Smooth muscle cell of the brain vasculature (primary cell): ENCODE measurements around the gene TRPC4AP.
"Not testable (repeated sequence)": the region's sequence is repeated elsewhere in the genome, so short reads cannot be mapped to it uniquely, and the experiment has no call there.

Experiments used
- DNase-seq: peaks from one replicate; pipeline ENCODE4 v3.0.0-alpha.2; 2012; ENCODE audit warnings: low read depth, low spot score

Gene TRPC4AP, protein sequence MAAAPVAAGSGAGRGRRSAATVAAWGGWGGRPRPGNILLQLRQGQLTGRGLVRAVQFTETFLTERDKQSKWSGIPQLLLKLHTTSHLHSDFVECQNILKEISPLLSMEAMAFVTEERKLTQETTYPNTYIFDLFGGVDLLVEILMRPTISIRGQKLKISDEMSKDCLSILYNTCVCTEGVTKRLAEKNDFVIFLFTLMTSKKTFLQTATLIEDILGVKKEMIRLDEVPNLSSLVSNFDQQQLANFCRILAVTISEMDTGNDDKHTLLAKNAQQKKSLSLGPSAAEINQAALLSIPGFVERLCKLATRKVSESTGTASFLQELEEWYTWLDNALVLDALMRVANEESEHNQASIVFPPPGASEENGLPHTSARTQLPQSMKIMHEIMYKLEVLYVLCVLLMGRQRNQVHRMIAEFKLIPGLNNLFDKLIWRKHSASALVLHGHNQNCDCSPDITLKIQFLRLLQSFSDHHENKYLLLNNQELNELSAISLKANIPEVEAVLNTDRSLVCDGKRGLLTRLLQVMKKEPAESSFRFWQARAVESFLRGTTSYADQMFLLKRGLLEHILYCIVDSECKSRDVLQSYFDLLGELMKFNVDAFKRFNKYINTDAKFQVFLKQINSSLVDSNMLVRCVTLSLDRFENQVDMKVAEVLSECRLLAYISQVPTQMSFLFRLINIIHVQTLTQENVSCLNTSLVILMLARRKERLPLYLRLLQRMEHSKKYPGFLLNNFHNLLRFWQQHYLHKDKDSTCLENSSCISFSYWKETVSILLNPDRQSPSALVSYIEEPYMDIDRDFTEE

DNA sequence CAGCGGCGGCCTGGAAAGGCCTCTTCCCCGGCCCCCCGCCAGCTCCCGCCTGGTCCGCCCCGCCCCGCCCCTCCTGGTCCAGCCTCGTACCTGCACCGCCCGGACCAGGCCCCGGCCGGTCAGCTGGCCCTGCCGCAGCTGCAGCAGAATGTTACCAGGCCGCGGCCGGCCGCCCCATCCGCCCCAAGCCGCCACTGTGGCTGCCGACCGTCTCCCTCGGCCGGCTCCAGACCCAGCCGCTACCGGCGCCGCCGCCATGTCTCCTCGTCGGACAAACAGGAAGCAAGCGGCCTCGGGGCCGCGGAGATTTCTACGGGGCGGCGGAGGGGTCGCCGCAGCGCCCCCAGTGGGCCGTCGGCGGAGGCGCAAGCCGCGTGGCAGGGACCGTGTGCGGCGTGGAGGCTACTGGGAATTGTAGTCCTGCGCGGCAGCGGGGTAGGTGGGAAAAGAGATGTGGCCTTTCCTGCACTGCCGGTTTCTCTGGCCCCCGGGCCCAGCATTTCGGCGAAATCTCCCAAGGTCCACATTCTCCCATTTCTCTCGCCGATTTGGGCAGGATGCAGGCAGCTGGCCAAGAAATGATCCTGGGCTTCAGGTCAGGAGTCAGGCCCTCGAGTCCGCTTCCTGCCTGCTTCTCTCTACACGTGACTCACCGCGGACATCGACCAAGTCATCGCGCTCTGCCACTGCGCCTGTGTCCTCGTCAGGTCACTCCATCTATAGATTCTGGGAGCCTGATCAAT is at the start of gene TRPC4AP:
TSS of gene TRPC4AP (minus strand) at position 284 of the 743 bp plus-strand sequence. CDS start at position 258, 26 bp downstream.
- peak; percentile 73 for DNase-seq

DNA sequence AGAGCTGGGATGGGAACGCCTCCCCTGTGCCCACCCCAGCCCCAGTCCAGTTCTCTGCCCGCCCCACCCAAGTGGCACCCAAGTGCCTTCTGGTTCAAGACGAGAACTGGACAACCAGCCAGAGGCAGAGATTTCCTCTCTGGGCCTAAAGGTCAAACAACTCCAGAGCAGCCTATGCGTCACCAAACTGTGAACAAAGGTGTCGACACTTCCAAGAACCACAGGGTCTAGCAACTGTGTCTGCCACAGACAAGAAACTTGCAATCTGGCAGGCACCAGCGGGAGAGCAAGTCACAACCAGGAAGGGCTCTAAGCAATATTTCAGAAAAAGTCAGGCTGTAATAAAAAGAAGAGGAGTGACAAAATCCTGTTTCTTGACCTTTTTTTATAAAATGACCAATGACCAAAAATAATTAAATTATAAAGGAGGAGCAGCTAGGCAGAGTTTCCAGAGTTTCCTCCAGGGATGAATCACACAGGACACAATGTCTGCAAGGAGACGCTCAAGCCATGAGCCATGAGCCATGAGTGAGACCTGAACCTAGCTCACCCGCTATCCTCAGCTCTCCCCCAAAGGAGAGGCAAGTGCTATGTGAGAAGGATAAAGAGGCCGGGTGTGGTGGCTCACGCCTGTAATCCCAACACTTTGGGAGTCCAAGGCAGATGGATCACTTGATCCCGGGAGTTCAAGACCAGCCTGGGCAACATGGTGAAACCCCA is 43.4 kb upstream of the TRPC4AP start:
- DNase-seq = no peak

DNA sequence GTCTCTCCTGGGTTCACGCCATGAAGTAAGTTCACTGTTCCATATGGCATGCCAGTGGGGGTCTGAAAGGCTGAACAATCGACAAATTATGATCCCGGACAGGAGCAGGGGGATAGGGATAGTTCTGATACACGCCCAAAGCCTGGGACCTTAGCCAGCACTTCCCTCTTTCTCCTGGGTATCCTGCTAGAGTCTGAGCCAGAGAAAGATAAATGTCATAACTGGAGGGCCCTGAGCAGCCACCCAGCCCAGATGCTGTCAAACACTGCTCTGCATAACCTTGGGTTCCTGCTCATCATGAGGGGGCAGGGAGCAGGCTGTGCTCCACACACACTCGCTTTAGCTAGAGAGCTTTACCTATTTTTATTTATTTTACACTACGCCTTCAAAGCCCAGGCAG is 42.3 kb upstream of the TRPC4AP start:
- no peak for DNase-seq

DNA sequence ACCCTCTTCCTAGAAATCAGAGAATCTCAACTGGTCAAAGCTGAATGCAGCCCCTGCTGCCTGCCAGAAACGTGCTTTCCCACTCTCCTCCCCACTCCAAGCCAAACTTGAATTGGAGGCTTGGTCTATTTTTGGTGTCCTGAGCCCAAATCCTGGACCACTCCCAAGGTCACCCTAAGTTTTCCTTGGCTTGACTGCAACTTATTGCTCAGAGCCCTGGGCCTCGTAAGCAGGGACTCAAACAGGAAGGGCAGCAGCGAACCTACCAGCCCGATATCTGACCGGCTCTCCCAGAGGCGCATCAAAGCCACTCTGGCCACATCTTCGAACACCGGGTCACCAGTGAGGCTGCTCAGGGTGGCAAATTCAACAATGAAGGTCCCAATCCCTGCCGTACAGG is 41.9 kb upstream of the TRPC4AP start:
- DNase-seq = no peak

DNA sequence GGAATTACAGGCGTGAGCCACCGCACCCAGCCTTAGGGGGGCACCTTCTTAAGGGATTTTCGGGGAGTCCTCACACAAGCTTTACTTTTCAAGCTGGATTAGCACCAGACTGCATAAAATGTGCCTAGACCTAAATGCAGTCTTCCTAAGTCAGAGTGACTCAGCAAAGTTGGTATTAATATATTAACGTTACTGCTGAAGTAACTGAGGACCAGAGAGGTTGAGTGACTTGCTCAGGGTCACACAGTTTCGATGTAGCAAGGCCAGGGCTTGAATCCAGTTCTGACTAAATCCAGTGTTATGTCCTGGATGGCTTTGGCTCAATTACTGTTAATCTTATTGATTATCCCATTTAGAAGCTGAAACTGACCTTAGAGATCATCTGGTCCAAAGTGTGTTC is 41.1 kb upstream of the TRPC4AP start:
- DNase-seq = no peak

DNA sequence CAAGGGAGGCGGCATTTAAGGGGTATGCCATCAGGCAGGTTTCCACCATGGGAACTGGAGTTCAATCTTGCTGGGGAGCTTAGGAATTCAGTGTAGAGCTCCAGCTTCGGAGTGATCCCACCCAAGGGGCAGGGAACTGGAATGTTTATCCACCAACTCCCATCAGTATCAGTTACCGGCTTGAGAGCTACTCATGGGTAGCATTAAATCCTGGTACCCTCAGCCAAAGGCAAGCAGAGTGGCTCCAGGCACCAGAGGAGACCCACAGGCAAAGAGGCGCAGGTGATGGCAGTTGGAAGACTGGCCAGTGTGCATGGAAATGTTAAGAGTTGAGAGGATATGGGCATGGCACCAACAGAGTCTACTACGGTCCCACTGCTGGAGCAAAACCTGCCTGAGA is 40.4 kb upstream of the TRPC4AP start:
- DNase-seq = no peak

DNA sequence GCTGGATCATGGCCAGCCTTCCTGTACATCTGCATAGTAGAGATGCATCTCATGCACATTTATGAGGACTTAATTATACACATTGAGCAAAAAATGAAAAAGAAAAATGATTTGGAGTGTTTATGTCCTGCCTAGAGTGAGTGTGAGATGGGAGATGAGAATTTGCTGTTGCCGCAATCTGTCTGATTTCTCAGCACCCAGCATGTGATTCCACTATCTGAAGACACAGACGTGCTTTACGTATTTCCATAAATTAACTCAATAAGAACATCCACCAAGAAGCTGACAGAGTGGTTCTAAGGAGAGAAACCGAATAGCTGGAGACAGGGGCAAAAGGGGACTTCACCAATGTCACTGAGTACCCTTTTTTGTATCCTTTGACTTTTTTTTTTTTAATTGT is 39.3 kb upstream of the TRPC4AP start:
- no peak for DNase-seq

DNA sequence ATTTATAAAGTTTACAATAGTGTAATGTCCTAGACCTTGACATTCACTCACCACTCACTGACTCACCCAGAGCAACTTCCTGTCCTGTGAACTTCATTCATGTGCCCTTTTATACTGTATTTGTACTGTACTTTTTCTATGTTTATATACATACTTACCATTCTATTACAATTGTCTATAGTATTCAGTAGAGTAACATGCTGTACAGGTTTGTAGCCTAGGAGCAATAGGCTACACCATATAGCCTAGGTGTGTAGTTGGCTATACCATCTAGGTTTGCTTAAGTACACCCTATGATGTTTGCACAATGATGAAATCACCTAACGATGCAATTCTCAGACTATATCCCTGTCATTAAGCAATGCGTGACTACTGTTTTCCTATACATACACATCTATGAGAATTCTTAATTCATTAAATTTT is 37.1 kb upstream of the TRPC4AP start:
- no peak for DNase-seq

DNA sequence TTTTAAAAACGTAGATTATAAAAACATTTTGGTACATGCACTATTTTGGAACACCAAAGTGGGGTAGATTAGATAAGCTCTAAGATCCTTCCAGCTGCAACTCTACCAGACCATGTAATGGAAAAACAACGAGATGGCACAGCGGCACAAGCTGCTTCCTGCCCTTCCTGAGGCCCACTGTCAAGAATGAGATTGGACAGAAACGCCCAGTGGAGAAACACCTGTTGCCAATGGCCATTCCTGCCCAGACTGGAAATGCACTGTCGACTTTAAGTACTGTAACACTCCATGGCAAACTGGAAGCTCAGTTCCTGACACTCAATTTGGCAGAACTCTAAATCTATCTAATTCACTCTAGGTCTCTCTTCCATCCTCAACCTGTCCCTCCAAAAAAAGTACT is 33.1 kb upstream of the TRPC4AP start:
- no peak for DNase-seq

DNA sequence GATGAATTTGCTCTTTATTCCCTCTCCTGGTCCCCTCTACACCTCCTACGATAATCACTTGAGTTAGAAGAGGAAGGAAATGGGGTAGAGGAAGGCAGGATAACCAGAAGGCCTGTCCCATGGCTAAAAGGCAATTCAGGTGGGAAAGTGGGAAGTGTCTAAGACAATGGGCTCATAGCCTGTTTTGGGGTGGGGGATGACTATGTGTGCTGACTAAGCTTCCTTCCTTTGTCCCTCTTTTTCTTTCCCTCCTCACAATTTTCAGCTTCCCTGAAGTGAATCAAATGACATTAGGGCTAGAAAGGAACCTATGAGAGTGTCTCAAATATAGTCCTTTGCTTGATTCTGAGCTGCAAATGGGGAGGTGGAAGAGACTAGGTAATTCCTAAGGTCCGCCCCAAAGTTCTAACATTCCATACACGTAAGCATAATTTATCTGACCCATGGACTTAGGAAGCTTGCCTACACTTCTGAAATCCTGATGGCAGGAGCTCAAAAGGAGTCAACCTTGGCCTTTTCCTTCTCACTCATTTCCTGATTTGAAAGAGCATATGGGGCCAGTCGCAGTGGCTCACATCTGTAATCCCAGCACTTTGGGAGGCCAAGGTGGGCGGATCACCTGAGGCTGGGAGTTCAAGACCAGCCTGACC is 30.3 kb upstream of the TRPC4AP start:
- no peak for DNase-seq

DNA sequence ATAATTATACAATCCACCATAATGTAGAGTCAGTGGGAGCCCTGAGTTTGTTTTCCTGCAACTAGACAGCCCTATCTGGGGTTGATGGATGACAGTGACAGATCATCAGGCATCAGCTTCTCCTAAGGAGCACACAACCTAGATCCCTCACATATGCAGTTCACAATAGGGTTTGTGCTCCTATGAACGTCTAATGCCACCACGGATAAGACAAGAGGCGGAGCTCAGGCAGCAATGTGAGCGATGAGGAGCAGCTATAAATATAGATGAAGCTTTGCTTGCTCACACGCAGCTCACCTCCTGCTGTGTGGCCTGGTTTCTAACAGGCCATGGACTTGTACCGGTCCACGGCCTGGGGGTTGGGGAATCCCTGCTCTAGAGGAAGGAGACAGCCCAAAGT is 28.6 kb upstream of the TRPC4AP start:
- DNase-seq = no peak

DNA sequence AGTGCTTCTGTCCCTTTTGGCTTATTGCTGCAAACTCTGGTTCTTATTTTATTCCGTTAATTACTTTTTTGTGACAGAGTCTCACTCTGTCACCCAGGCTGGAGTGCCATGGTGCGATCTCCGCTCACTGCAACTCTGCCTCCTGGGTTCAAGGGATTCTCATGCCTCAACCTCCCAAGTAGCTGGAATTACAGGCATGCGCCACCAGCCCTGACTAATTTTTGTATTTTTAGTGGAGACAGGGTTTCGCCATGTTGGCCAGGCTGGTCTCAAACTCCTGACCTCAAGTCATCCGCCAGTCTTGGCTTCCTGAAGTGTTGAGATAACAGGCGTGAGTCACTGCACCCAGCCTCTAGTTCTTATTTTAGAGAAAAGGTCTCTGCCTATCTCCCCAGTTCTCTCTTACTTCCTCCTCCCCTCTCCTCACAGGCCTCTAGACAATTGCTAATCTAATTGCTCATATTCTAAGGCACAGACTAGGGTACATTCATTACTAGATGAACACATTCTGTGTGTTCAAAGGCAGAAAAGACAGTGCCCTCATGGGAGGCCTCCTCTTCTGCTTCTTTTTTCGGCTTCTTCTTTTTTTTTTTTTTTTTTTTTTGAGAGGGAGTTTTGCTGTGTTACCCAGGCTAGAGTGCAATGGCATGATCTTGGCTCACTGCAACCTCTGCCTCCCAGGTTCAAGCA is 27.6 kb upstream of the TRPC4AP start:
- DNase-seq = no peak

DNA sequence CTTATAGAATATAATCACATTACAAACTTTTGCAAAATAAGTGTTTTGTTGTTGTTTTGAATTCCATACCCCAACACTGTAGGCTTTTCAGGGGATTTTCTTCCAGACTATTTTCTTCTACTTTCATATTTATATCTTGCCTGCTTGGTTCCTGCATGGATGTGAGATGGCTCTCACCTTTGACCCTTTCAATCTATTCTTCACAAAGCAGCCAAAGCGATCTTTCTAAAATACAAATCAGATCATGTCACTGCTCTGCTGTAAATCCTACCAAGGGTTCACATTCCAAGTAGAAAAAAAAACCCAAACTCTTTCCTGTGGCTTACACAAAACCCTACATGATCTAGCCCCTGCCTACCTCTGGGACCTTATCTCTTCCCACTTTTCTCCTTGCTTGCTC is 25.0 kb upstream of the TRPC4AP start:
- DNase-seq = no peak

DNA sequence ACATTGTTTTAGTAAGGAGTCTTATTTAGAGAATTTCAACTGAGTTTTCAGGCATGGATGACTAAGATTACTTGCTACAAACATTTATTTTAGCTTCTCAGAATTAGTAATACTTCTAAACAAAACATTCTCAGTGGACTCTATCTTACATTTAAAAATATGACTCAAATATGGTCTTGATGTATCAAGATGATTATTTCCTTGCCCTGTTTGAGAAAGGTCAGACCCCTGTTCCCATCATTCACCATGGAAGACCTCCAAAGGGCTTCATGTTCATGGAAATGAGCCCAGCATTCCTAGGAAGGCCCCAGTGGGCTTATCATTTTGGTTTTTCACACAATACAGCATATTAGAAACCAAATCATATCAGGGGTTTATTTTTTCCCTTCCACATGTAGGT is 24.6 kb upstream of the TRPC4AP start:
- DNase-seq = no peak

DNA sequence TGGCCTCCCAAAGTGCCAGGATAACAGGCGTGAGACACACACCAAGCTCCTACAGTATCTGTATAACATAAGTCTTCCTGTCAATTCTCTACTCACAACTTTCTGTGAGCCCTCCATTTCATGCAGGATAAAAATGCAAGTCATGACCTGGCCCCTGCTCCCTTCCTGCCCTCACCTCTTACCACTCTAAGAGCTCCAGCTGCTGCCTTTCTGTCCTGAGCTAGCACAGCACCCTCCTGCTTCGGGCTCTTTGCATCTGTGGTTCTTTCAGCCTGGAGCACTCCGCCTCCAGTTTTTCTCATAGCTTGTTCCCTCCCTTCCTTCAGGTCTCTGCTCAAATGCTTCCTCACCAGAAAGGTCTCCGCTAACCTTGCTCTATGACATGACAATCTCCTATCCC is 23.7 kb upstream of the TRPC4AP start:
- DNase-seq = no peak

DNA sequence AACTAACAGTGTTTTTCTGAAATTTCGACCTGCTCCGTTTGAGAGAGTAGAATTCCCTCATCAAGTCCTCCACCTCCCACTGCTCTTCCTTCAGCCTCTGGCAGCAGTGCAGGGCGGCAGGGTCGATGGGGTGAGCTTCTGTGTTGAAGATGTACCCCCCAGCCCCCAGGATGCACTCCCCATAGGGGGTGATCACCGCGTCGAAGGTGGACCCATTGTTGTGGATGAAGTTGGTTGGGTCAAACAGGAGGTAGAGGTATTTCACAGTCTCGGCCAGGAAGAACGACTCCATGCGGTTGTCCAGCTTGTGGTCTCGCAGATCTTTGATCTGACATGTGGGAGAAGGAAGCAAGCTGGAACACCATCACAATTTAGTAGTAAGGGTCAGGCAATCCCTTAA is 23.0 kb upstream of the TRPC4AP start:
- no peak for DNase-seq

DNA sequence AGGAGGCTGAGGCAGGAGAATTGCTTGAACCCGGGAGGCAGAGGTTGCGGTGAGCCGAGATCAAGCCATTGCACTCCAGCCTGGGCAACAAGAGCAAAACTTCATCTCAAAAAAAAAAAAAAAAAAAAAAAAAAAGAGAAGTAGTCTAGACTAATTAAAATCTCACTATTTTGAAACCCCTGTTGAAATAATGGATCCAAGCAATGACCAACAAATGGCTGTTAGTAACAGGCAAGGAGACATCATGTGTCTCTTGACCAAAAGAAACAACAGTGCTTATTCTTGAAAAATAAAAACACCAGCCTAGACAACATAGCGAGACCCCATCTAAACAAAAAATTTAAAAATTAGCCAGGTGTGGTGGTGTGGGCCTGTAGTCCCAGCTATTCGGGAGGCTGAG is 19.7 kb upstream of the TRPC4AP start:
- not testable (repeated sequence) for DNase-seq

DNA sequence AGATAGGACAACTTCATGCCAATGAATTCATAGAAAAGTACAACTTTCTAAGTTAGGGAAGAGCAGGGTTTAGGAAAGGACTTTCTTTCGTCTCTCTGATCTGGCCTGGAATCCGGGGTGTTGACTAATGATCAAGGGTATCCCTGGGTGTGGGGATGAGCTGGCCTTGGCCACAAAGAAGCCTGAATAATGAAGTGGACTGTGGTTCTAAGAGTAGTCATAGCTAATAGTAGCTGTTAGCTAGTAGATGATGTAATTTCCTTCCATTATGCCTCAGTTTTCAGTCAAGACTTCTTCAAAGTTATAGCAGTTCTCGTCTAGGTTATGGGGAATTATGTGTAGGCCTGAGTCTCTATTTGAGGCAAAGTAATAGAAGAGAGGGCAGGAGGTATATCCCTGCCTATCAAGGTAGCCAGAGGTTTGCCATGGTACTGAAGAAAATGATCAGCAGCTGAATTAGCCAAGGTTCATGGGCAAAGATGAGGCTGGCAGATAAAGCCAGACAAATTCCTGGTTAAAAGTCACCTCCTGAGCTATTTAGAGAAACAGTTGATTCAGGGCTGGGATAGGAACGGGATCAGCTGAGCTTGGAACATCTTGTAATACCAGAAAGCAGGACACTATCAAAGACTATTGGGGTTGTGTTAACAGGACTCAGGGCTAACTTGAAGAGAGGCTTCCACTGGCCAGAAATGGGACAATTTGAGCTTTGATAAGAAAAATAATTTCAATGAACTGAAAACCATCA is 18.7 kb upstream of the TRPC4AP start:
- no peak for DNase-seq

DNA sequence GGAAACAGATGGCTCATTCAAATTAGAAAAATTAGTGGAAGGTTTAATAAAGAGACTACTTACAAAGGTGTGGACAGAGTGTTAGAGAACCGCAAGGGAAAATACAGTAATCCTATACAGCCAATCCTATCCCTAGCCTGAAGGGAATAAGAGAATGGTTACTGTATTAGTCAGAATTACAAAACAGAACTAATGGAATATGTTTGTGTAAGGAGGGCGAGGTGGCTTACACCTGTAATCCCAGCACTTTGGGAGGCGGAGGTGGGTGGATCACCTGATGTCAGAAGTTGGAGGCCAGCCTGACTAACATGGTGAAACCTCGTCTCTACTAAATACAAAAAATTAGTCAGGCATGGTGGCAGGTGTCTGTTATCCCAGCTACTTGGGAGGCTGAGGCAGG is 16.3 kb upstream of the TRPC4AP start:
- no peak for DNase-seq
